Left lung (tissue), 10 donors: ENCODE results near the gene GYPC. TPM values are rescaled to one million over a fixed set of nuclear protein-coding genes. Genes with fewer than 3 reads are reported as not detected.

ENCODE experiments used
- ATAC-seq: fragments of 200-7000 bp; cut with Tn5 transposase; one replicate; pipeline ENCODE4 v1.9.1; 2020; ENCODE audit warnings: moderate library complexity
- DNase-seq, 4 donors: peaks; one replicate each; pipeline ENCODE4 v3.0.0-alpha.2; 2013 to 2020
- H3K27ac ChIP-seq, 2 donors: fragments of 200-600 bp; sonication (generic) in 1 of 2; one replicate each; pipeline versions ENCODE4 v1.5.0 to v1.8.0; 2020 to 2021
- H3K27me3 ChIP-seq, 2 donors: fragments of 200-600 bp; sonication (generic) in 1 of 2; one replicate each; pipeline versions ENCODE4 v1.5.0 to v1.8.0; 2020 to 2021
- H3K36me3 ChIP-seq, 2 donors: fragments of 200-600 bp; sonication (generic) in 1 of 2; one replicate each; pipeline versions ENCODE4 v1.5.0 to v1.8.0; 2020 to 2021
- H3K4me1 ChIP-seq, 2 donors: fragments of 200-600 bp; one replicate each; pipeline ENCODE4 v1.8.0; 2021
- H3K4me3 ChIP-seq, 2 donors: fragments of 200-600 bp; sonication (generic) in 1 of 2; one replicate each; pipeline versions ENCODE4 v1.5.0 to v1.8.0; 2020 to 2021; ENCODE audit warnings: mild to moderate bottlenecking in 1 of 2
- H3K9me3 ChIP-seq, 2 donors: fragments of 200-600 bp; sonication (generic) in 1 of 2; one replicate each; pipeline versions ENCODE4 v1.5.0 to v1.8.0; 2020 to 2021
- CTCF ChIP-seq, 2 donors: fragments of 200-600 bp; sonication (generic) in 1 of 2; IDR thresholded peaks; one replicate each; pipeline versions ENCODE4 v1.5.0 to v1.8.0; 2021; ENCODE audit warnings: antibody characterized with exemption in 2 of 2
- intact Hi-C, 2 donors: fragments of 100-400 bp; cut with DNase I; formaldehyde crosslinking; loops; one replicate each; pipeline versions ENCODE4 v1.11.2 to v1.14.2; 2022
- polyA plus RNA-seq, 6 donors: library from polyadenylated mRNA; unstranded; fragments of 120-200 nt; gene quantifications; one replicate each; pipeline ENCODE4 v1.2.1, GENCODE V29; 2013; ENCODE audit not compliant: insufficient read length in 6 of 6
- total RNA-seq, 2 donors: library from RNA; stranded (reverse); fragmentation: NEBNext Ultra II Directional; extraction: Animal tissue kit (Norgen Biotek cat#: 25700); gene quantifications; one replicate each; pipeline ENCODE4 v1.2.1, GENCODE V29; 2021
- donor health status: DM: no; HTN: yes; CAD: no.
- donor health status: DM: no; HTN: no; CAD: no.

GYPC gene
- total and polyA plus RNA-seq, 8 donors = 44.0 to 92.8 (median 73.9) TPM

- Histone ChIP-seq H3K36me3 (no peaks in the 10 kb centered on the region), H3K9me3 (peaks cover 0 to 14% of the 10 kb centered on the region in 2 donors), H3K4me3 (no peak overlapping the region), H3K27ac (no peak overlapping the region), H3K4me1 (no peaks in the 10 kb centered on the region), H3K27me3 (no peaks in the 10 kb centered on the region)
- DNase-seq (no peak), ATAC-seq (no peak)
- TF ChIP-seq CTCF (IDR thresholded peaks at IDR 0.05) = no peak
- intact Hi-C loops = no loop called here
Measured at GRCh38 chr2:126729896-126730295, 73.9 kb downstream of the GYPC start.

GRCh38 chr2:126730655-126731054, 74.7 kb downstream of the GYPC start:
- ATAC-seq = no peak
- no peak for TF ChIP-seq CTCF (IDR thresholded peaks at IDR 0.05)
- H3K36me3 ChIP-seq = no peaks in the 10 kb centered on the region
- no peak overlapping the region for H3K27ac ChIP-seq
- no peak for DNase-seq
- no peak overlapping the region for H3K4me3 ChIP-seq
- no peaks in the 10 kb centered on the region for H3K27me3 ChIP-seq
- peaks cover 0 to 6% of the 10 kb centered on the region in 2 donors for H3K9me3 ChIP-seq
- intact Hi-C loops = no loop called here
- H3K4me1 ChIP-seq = no peaks in the 10 kb centered on the region

GRCh38 chr2:126731353-126731752, 75.4 kb downstream of the GYPC start:
- Histone ChIP-seq H3K27ac (no peak overlapping the region), H3K9me3 (no peaks in the 10 kb centered on the region), H3K4me1 (no peaks in the 10 kb centered on the region), H3K27me3 (no peaks in the 10 kb centered on the region), H3K4me3 (no peak overlapping the region), H3K36me3 (no peaks in the 10 kb centered on the region)
- intact Hi-C loops = no loop called here
- TF ChIP-seq CTCF (IDR thresholded peaks at IDR 0.05) = no peak
- DNase-seq = no peak
- no peak for ATAC-seq

GRCh38 chr2:126732682-126733245, 76.8 kb downstream of the GYPC start:
- Histone ChIP-seq H3K4me3 (no peak overlapping the region), H3K27me3 (no peaks in the 10 kb centered on the region), H3K36me3 (no peaks in the 10 kb centered on the region), H3K9me3 (no peaks in the 10 kb centered on the region), H3K4me1 (no peaks in the 10 kb centered on the region), H3K27ac (no peak overlapping the region)
- no peak for DNase-seq
- intact Hi-C loops = no loop called here
- TF ChIP-seq CTCF (IDR thresholded peaks at IDR 0.05) = no peak
- no peak for ATAC-seq

- no peak overlapping the region for H3K4me3 ChIP-seq
- ATAC-seq = no peak
- no peaks in the 10 kb centered on the region for H3K4me1 ChIP-seq
- H3K9me3 ChIP-seq = no peaks in the 10 kb centered on the region
- no peaks in the 10 kb centered on the region for H3K27me3 ChIP-seq
- intact Hi-C loops = no loop called here
- no peak overlapping the region for H3K27ac ChIP-seq
- no peak for DNase-seq
- TF ChIP-seq CTCF (IDR thresholded peaks at IDR 0.05) = no peak
- H3K36me3 ChIP-seq = no peaks in the 10 kb centered on the region
Measured at GRCh38 chr2:126733795-126734194, 77.8 kb downstream of the GYPC start.
